ENCODE measurements around the gene CACNA2D3.

GRCh38 chr3:54712539-54712938 lies 590.2 kb downstream of the CACNA2D3 start:
- TF ChIP-seq POLR2A (IDR thresholded peaks at IDR 0.05) = no peak
- TF ChIP-seq CTCF (IDR thresholded peaks at IDR 0.05) = no peak
- no peak for TF ChIP-seq POLR2AphosphoS5 (IDR thresholded peaks at IDR 0.05)
